Measurements from ENCODE around the gene HDAC4. TPM values are rescaled to one million over a fixed set of nuclear protein-coding genes. Genes with fewer than 3 reads are reported as not detected.

HDAC4 gene
- total RNA-seq, 2 donors from 2014 or later = 38.7 to 50.9 TPM

- DNase-seq = peak in 1 of 2 donors; percentile 14
- no peak for ATAC-seq
- intact Hi-C loops (cut with DNase I, micrococcal nuclease) = no loop called here
These were observed 92.8 kb downstream of the HDAC4 start for GRCh38 chr2:239307921-239308613.

DNA sequence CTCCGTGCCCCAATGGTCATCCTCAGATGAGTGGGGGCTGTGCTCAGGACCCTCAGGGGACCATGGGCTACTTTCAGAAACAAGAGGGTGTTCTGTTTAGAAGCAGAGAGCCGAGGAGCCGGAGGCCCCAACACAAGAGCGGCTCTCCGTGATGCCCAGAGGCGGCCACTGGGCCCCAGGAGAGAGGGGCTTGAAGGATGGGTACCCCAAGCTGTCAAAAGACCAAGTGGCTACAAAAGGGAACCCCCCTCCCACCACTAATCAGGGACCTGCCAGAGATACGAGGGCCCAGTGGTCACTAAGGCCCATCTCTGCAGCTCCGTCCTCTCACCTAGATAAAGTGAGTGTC, 93.6 kb downstream of the HDAC4 start:
- intact Hi-C loops (cut with DNase I, micrococcal nuclease) = no loop called here
- DNase-seq (no peak), ATAC-seq (no peak)

DNA sequence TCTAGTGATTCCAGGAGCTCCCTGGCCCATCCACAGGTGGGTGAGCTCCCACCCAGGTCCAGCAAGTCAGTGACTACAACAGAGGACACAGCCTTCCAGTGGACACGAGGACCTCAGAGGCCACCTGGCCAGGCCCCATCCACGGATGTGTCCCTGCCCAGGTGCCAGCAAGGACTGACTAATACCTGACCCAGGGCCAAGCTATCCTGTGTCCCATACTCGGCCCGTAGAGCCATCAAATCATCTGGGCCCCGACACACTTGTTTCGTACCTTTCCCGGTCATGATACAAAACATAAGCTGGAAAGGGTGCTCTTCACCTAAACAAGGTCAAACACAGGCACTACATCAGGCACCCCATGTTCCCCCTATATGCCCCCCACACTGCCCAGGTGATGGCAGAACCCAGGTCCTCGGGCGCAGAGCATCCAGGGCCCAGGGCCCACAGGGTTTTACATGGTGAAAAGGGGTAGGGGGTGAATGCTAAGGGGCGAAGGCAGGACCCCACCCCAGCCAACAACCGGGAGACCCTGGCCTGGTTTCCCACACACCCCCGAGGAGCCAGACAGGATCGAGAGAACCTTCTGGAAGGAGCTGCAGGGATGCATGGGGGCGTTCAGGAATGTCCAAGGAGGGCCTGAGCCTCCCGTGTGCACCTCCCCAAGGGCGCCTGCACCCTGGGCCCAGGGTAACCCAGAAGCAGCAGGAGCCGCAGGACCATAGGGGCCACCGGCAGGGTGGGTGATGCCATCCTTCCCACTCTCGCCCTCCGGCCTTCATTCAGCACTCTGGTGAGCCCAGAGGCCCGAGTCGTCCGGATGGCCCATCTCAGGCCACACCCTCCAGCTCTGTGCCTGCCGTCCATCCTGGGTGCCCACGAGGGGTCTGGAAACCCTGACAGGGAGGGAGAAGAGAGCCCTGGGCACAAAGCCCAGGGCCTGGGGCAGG, 94.3 kb downstream of the HDAC4 start:
- DNase-seq (peak in 1 of 2 donors; percentile 7), ATAC-seq (no peak)
- intact Hi-C loops (cut with DNase I, micrococcal nuclease) = no loop called here

DNA sequence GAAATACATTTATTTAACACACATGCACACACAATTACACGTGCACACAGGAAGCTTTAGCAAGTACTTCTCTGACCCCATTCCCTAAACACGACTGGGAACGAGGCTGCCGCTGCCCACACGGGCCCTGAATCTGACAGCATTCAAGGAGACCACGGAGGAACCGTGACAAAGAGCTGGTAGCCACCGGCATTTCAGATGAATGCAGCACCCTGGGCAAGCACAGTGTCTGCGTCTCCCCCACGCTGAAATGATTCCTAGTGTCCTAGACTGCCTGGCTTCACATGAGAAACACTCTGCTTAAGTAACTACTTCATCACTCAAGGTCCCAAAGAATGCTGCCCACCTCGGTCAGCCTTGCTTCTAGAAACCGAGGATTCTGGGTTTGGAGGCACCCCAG, 95.0 kb downstream of the HDAC4 start:
- ATAC-seq = no peak
- no peak for DNase-seq
- intact Hi-C loops (cut with DNase I, micrococcal nuclease) = no loop called here

DNA sequence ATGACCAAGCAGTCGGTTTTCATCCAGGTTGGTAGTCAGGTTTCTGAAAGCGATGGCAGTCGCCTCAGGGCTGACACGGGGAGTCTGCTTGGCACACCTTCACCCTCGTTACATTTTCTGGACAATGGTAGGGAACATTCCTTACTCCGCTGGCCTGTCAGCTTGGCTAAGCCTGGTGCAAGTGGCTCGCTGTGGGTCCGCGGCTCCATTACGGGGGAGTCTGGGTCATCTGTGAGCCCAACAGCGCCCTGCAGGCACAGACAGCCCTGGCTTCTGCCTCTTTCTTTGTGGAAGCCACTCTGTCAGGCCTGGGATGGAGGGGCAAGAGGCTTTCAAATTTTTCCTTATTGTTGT, 95.6 kb downstream of the HDAC4 start:
- DNase-seq (peak in 1 of 2 donors; percentile 15), ATAC-seq (no peak)
- intact Hi-C loops (cut with DNase I, micrococcal nuclease) = no loop called here

DNA sequence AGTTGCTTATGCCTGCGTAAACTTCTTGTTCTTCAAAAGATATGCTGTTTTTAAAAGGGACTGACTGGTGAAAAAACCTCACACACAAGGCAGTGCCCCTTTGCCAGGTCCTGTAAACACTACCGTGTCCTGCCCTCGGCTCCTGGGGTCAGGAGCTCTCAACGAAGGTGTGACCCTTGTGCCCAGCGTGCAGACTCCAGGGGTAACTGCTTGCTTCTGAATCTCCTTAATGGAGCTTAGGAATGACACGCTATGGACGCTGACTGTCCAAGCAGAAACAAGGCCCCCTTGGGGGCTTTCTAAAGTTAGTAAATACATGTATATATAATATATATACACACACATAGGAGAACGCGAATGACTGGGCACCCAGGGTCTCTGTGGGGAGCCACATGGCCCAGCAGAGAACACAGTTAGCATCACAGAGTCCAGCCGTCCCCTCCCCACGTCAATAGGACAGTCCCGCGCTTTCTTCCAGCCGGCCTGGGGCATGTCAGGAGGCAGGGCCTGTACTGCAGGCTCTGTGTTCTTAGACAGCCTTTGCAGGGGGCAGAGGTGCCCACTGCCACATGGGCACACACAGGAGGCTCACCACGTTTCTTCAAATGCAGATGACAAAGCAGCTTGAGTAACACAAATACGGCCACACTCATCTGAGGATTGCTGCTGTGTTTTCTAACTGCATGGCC, 96.1 kb downstream of the HDAC4 start:
- ATAC-seq (no peak), DNase-seq (peak; percentile 15 to 24)
- intact Hi-C loops (cut with DNase I, micrococcal nuclease) = no loop called here

GRCh38 chr2:239303711-239304532, 96.9 kb downstream of the HDAC4 start:
- intact Hi-C loops (cut with DNase I, micrococcal nuclease) = no loop called here
- DNase-seq (peak; percentile 19 to 37), ATAC-seq (peak; percentile 68)

GRCh38 chr2:239302808-239303557, 97.8 kb downstream of the HDAC4 start:
- ATAC-seq = no peak
- peak; percentile 32 to 34 for DNase-seq

GRCh38 chr2:239302083-239302807, 98.6 kb downstream of the HDAC4 start:
- peak in 1 of 2 donors; percentile 13 for DNase-seq

More at GRCh38 chr2:239302808-239303557, 97.8 kb downstream of the HDAC4 start:
- intact Hi-C loops (cut with DNase I, micrococcal nuclease) = no loop called here

DNA sequence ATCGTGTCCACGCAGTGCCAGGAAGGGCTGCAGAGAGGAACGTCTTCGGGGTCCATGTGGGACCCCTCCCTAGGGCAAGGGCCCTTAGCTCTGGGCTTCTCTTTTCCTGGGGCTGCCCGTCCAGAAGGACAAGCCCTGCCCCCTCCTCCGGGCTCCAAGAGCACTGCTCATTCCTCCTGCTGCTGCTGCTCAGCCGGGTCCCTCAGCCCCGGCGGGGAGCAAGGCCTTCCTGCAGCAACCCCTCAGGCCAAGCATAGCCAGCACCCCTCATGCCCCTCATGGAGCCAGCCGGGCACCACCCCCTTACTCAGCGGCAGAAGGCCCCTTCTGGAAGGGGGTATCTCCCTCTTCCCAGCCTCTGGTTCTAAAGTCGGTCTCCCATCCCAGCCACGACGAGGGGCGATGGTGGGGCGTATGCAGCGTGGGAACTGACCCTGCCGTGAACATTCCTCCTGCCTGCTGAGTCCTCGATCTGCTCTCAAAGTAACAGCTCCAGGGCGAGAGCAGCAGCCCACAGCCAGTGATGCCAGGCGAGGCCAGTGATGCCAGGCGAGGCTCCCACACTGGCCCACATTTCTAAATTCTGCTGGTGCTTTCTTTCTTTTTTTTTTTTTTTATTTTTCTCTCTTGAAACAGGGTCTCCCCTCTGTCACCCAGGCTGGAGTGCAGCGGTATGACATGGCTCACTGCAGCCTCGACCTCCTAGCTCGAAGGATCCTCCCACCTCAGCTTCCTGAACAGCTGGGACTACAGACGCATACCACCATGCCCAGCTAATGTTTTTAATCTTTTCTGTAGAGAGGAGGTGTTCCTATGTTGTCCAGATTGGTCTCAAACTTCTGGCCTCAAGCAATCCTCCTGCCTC, 99.7 kb downstream of the HDAC4 start:
- ATAC-seq (peak; percentile 4), DNase-seq (peak; percentile 29 to 30)
- intact Hi-C loops (cut with DNase I, micrococcal nuclease) = no loop called here

More at GRCh38 chr2:239302083-239302807, 98.6 kb downstream of the HDAC4 start:
- ATAC-seq = no peak
- intact Hi-C loops (cut with DNase I, micrococcal nuclease) = no loop called here

DNA sequence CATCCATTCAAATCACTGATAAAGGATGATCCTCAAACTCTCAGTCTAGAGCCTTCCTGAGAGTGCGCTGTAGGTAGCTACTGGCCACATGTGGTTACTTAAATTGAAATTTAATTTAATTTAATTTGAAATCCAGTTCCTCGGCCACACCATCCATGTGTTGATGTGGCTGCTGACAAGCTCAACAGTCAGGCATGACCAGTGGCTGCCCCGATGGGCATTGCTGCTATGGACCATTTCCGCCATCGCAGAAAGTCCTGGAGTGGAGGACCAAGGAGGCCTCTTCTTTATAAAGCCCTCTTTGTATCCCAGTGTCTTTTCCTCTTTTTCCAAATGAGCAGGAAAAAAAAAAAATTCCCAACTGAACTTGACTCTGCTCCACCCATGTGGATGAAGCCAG, 100.6 kb downstream of the HDAC4 start:
- ATAC-seq = no peak

DNA sequence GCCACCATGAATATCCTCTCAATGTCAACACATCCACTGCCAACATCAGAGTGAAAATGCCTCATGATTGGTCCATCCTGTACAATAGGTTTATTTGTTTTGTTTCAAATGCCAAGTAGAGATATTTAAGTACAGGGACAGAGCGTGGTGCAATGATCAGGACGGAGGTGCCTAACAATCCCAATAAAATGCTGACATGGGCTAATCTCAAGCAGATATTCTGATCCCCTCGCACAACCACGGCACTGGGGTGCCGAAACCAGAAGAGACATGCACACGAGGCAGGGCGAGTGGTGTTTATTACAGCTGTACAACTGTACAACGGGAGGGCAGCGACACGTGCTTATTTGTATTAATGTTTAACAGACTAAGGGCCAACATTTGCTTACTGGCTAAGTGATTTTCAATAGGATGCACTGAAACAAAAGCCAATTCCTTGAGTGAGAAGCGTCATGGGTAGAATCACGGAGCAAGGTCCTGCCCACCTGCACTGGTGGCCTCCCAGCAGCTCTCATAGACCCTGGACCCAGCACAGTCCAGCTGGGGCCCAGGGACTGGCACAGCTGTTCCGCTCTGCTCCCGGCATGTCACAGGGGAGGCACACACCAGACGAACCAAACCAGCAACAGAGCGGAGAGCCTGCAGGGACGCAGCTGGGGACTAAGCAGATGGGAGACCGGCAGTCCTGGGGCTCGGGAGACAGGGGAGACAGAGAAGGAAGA, 101.4 kb downstream of the HDAC4 start:
- intact Hi-C loops (cut with DNase I, micrococcal nuclease) = no loop called here
- DNase-seq = peak; percentile 64 to 68
- peak; percentile 63 for ATAC-seq

More for the DNA sequence above, 100.6 kb downstream of the HDAC4 start:
- DNase-seq = peak; percentile 19 to 30
- intact Hi-C loops (cut with DNase I, micrococcal nuclease) = no loop called here

- intact Hi-C loops (cut with DNase I, micrococcal nuclease) = no loop called here
- ATAC-seq (no peak), DNase-seq (peak; percentile 20 to 36)
These were observed 102.6 kb downstream of the HDAC4 start for GRCh38 chr2:239298116-239298804.

DNA sequence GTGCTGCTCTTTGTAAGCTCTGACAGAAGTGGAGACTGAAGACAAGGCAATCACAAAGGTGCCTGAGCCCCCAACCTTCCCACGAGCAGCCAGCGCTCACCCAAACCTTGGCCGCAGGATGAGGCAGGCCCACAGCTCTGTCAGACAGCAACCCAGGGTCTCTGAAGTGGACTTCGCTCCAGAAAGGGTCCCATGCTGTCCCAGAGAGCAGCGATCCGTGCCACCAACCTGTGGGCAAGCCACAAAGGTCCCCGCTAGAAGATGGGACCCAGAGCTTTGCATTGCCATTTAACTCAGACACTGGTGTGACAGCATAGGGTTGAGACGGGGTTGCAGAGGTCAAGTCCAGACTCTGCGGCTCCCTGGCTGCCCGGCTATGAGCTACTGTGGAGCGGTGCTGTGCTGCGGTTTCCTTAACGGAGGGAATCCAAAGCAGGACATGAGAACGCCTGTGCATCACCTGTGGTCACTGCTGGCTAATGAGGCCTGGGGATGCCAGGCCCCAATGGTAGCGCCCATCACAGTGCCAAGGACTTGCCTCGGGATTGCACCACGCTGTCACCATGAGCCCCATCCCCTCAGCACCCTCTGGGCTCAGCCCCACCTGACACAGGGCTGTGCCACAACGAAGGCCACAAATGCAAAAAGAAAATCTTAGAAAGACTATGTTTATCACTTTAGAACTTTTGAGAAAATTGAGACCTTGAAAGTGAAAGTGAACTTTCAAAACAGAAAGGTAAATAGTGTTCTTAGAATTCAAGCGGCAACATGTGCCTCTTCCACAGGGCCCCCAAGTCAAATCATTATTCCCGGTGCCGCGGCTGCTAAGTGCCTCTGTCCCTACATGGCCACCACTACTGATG, 103.4 kb downstream of the HDAC4 start:
- no peak for ATAC-seq
- peak; percentile 10 to 27 for DNase-seq
- intact Hi-C loops (cut with DNase I, micrococcal nuclease) = no loop called here

All from left colon (tissue), 2 donors.